Stimulated activated naive CD8-positive, alpha-beta T cell treated with anti-CD3 and anti-CD28 coated beads, Interleukin-15, Interleukin-2, amounts not matched to agents 100 ng/mL and 50 ng/mL, for 24 hours (primary cell): ENCODE measurements around the gene RNF213.

Experiments
- H3K27ac Mint-ChIP-seq: one replicate; pipeline ENCODE4 v1.8.0; 2021; ENCODE audit warnings: mild to moderate bottlenecking, mixed read lengths
- H3K27me3 Mint-ChIP-seq: one replicate; pipeline ENCODE4 v1.8.0; 2021; ENCODE audit warnings: mixed read lengths
- H3K36me3 Mint-ChIP-seq: one replicate; pipeline ENCODE4 v1.8.0; 2021; ENCODE audit warnings: low read depth, mixed read lengths
- H3K4me1 Mint-ChIP-seq: one replicate; pipeline ENCODE4 v1.8.0; 2021; ENCODE audit warnings: low read depth, mixed read lengths
- H3K4me3 Mint-ChIP-seq: one replicate; pipeline ENCODE4 v1.8.0; 2021; ENCODE audit warnings: mild to moderate bottlenecking, mixed read lengths
- H3K9me3 Mint-ChIP-seq: one replicate; pipeline ENCODE4 v1.8.0; 2021; ENCODE audit warnings: mixed read lengths

Gene RNF213

DNA sequence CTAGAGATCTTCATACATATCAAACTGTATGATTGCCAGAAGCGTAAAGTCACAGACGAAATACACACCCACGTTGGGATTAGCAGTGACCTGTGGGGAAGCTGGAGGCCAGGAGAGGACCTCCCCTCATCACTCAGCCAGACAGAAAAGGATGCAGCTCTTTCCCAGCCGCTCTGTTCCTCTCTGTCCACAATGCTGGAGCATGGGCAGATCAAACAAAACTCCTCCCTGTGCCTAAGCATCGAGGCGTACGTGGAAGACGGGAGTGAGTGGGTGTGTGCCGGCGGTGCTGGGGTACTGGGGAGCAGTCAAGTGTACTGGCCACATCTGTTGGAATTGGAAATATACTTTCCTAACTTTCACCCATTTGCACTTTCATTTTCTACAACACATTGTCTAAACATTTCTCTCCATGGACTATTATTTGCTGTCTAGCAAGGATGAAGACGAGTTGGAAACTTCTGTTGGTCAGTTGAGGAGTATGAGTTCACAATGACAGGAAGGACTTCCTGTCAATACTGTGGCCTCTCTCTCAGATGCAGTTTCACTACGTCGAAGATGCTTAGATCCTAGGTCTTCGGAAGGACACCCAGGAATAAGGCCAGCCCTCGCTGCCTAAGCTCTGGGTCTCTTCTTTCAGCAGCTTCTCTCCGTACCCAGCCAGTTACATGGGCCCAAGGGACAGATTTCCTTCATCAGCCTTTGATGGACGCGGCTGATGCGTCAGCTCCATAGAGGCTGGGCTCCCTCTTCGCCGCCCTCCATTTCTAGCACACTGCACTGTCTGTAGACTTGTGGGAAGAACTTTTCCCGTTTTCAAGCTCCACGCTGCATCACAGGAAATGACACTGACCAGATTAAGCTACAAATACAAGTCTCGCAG is 123.7 kb downstream of the RNF213 start:
- no peaks in the 10 kb centered on the region for H3K9me3 Mint-ChIP-seq
- no peak overlapping the region for H3K4me3 Mint-ChIP-seq
- H3K27me3 Mint-ChIP-seq = no peaks in the 10 kb centered on the region
- H3K36me3 Mint-ChIP-seq = peaks cover 90% of the 10 kb centered on the region
- peaks cover 2% of the 10 kb centered on the region for H3K4me1 Mint-ChIP-seq
- peak overlapping the region; percentile 60 for H3K27ac Mint-ChIP-seq

- H3K27me3 Mint-ChIP-seq = no peaks in the 10 kb centered on the region
- peak overlapping the region; percentile 60 for H3K27ac Mint-ChIP-seq
- H3K4me3 Mint-ChIP-seq = no peak overlapping the region
- H3K9me3 Mint-ChIP-seq = no peaks in the 10 kb centered on the region
- H3K4me1 Mint-ChIP-seq = peaks cover 2% of the 10 kb centered on the region
- peaks cover 90% of the 10 kb centered on the region for H3K36me3 Mint-ChIP-seq
Measured at GRCh38 chr17:80385046-80385445, 124.4 kb downstream of the RNF213 start.

DNA sequence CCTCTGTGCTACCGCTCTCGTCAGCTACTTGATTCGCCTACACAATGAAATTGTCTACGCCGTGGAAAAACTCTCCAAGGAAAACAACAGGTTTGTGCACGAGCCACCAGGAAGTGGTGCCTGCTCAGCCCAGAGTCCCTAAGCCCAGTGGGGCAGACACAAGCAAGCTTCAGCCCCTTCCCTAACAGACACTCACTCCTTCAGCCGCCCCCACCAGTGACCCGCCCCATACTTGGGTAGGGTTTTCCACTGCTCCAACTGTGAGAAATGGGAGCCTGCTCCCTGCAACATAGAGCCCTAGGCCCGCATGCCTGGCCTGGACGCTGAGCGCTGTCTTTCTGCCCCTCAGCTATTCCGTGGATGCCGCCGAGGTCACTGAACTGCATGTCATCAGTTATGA is 125.7 kb downstream of the RNF213 start:
- Mint-ChIP-seq H3K4me3 (no peak overlapping the region), H3K36me3 (peaks cover 86% of the 10 kb centered on the region), H3K27ac (no peak overlapping the region), H3K4me1 (peaks cover 2% of the 10 kb centered on the region), H3K27me3 (no peaks in the 10 kb centered on the region), H3K9me3 (no peaks in the 10 kb centered on the region)

GRCh38 chr17:80387071-80387470 is 126.4 kb downstream of the RNF213 start:
- peaks cover 86% of the 10 kb centered on the region for H3K36me3 Mint-ChIP-seq
- H3K27ac Mint-ChIP-seq = no peak overlapping the region
- H3K4me3 Mint-ChIP-seq = no peak overlapping the region
- no peaks in the 10 kb centered on the region for H3K9me3 Mint-ChIP-seq
- H3K27me3 Mint-ChIP-seq = no peaks in the 10 kb centered on the region
- H3K4me1 Mint-ChIP-seq = peaks cover 2% of the 10 kb centered on the region

DNA sequence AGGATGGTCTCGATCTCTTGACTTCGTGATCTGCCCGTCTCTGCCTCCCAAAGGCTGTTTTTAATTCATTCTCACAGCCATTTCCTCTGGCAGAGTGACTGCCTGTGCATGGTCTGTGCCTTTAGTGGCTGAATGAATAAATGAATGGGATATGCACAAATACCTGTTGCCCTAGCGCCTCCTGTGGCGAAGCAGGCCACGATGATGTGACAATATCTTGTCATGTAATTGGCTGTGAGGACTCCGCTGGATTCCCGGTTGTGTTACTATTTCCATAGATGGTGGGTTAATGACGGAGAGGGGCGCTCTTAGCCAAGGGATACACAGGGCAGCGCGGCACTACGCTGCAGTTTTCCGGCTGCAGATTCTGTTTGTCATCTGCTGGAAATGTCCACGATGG is 127.5 kb downstream of the RNF213 start:
- H3K27ac Mint-ChIP-seq = no peak overlapping the region

DNA sequence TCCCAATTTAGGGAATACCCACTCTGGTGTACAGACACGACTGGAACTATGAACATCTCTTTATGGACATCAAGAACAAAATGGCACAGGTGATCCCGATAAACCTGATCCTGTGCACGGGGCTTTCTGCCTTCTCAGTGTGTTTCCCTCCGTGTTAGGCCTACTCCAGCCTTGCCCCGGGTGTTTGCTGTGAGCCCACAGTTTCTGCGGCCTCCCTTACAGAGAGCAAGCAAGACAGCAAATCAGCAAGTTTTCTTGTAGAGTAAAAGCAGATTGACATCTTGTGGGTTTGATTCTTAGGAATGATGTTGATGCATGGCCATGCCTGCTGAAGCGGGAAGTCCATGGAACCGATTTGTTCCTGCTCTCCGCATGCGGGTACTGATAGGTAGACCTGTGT is 127.9 kb downstream of the RNF213 start:
- Mint-ChIP-seq H3K4me3 (no peak overlapping the region), H3K36me3 (peaks cover 80% of the 10 kb centered on the region), H3K4me1 (no peaks in the 10 kb centered on the region), H3K27ac (no peak overlapping the region), H3K27me3 (no peaks in the 10 kb centered on the region), H3K9me3 (no peaks in the 10 kb centered on the region)

More for the DNA sequence above, 127.5 kb downstream of the RNF213 start:
- H3K4me3 Mint-ChIP-seq = no peak overlapping the region
- no peaks in the 10 kb centered on the region for H3K27me3 Mint-ChIP-seq
- peaks cover 80% of the 10 kb centered on the region for H3K36me3 Mint-ChIP-seq
- H3K9me3 Mint-ChIP-seq = no peaks in the 10 kb centered on the region
- H3K4me1 Mint-ChIP-seq = peaks cover 2% of the 10 kb centered on the region

DNA sequence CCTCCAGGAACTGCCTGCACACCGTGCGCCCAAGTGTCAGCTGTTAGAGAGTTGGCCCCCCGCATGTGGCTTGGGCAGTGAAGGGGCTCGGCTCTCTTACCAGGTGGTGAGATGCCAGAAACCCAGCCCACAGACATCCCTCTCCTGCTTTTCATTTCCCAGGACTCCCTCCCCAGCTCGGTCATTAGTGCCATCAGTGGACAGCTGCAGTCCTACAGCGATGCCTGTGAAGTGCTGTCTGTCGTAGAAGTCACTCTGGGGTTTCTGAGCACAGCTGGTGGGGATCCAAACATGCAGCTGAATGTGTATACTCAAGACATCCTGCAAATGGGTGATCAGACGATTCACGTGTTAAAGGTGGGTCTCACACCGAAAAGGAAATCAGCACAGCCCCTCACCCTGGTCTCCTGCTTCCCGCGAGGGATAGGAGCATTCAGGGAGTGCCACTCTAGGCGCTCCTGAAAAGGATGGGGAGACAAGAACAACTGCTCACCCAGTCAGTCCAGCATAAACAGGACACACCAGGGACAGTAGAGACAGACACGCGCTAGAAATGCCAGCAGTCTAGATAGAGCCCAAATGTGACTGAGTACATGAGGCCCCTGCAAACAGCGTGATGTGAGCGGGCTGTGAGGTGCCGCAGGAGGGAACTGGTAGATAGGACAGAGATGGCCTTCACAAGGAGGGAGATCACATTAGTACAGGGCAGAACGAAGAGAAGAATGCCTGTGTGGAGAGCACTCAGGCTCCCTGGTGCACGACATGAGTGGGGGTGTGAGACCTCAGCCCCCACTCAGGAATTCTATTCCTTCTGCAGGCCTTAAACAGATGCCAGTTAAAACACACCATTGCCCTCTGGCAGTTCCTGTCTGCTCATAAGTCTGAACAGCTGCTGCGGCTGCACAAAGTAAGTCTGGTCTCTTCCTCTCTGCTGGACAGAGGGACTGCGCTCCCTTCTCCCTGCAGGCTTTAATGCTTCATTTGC is 128.7 kb downstream of the RNF213 start:
- Mint-ChIP-seq H3K27ac (no peak overlapping the region), H3K9me3 (no peaks in the 10 kb centered on the region), H3K36me3 (peaks cover 80% of the 10 kb centered on the region), H3K4me3 (no peak overlapping the region), H3K27me3 (no peaks in the 10 kb centered on the region), H3K4me1 (no peaks in the 10 kb centered on the region)

DNA sequence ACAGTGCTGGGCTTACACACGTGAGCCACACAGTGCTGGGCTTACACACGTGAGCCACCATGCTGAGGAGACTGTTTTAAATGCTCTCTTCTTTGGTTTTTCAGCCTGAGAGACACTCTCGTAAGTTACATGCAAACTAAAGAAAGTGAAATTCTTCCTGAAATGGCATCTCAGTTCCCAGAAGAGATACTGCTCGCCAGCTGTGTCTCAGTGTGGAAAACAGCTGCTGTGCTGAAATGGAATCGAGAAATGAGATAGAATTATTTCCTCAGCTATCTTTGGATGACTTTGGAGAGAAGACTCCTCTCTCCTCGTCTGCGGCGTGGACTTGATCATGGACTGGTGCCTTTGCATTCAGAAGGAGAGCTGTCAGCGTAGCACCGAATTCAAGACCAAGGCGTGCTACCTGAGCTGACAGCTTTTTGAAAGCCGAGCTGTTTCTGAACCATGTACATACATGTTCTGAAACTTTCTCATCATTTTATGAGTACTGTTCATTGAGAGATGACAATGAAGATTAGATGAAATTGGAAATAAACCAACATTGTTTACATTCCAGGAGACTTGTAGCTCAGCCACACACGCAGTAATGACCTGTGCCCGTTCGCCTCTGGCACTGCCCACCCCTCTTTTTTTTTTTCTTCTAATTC is 132.7 kb downstream of the RNF213 start:
- peaks cover 8% of the 10 kb centered on the region for H3K4me1 Mint-ChIP-seq
- no peaks in the 10 kb centered on the region for H3K27me3 Mint-ChIP-seq
- no peak overlapping the region for H3K4me3 Mint-ChIP-seq
- no peaks in the 10 kb centered on the region for H3K9me3 Mint-ChIP-seq
- peaks cover 55% of the 10 kb centered on the region for H3K36me3 Mint-ChIP-seq
- H3K27ac Mint-ChIP-seq = no peak overlapping the region

DNA sequence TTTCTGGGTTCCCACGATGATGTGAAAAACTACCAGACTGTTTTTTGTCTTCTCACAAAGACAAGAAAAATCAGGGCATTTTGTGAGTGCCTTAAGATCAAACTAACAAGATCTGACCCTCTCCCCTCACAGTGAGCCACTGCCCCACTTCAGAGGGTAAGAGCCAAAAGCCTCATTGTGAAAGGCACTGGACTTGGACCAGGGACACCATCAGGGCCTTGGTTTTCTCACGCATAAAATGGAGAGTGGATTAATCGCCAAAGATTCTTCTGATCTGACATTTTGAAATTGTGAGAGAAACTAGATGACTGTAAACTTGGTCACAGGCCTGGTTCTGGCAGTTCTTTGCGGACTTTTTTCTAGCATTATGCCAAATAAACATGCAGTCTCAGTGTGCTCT is 133.3 kb downstream of the RNF213 start:
- Mint-ChIP-seq H3K4me1 (peaks cover 8% of the 10 kb centered on the region), H3K36me3 (peaks cover 50% of the 10 kb centered on the region), H3K27me3 (no peaks in the 10 kb centered on the region), H3K27ac (no peak overlapping the region), H3K4me3 (no peak overlapping the region), H3K9me3 (no peaks in the 10 kb centered on the region)

DNA sequence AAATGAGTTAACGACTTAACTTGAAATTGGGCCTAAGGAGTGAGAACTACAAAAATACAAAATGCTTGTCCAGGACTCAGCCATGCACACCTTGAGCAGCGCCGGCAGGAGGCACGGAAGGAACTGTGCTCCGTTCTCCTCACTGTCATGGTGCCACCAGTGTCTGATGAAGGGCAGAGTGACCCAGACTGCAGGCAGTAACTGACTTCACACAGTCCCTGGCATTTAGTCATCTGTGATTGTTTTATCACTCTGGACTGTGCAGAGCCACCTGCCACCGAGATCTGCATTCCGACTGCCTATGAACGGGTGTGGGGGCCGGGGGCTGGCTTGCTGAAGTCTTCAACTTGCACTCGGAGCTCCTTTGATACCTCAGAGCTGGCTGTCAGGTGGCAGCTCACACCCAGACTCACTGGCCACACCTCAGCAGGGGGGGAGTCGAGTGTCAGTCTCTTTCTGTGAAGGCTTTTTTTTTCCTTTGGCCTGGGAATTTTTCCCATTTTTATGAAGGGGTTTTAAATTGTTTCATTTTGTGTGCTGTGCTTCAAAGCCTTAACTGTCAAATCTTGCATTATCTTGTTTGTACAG is 134.1 kb downstream of the RNF213 start:
- Mint-ChIP-seq H3K4me3 (no peak overlapping the region), H3K4me1 (peaks cover 8% of the 10 kb centered on the region), H3K27ac (no peak overlapping the region), H3K36me3 (peaks cover 43% of the 10 kb centered on the region), H3K27me3 (no peaks in the 10 kb centered on the region), H3K9me3 (no peaks in the 10 kb centered on the region)

DNA sequence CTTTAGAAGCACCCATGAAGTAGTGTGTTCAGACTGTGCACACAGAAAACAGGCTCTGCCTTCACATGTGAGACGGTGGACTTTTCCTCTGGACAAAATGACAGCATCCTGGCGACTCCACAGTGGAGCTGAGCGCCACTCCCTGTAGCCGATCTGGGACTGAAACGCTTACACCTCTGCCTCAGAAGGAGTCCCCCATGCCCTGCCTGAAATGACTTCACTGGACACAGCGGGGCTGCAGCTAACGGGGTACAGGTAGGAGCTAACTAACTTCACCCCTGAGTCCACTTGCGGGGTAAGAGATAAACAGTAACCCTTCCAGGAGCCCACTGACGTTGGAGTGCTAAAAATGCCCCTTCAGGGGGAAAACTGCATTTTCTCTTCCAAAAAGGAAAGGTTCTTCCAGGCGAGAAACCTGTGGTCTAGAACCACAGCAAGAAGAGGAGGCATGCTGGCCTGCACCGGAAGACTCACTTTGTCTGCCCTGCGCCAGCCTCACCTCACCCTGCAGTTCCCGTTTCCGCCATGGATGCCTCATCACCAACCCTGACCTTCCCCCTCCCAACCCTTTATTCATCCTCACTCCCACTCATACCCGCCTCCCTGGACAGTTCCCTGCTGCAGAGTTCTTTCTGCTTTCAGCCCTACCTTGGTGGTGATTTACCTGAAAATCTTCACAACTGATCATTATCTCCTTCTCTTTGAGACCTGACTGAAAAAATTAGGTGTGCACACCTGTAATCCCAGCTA is 134.9 kb downstream of the RNF213 start:
- no peak overlapping the region for H3K4me3 Mint-ChIP-seq
- H3K36me3 Mint-ChIP-seq = peaks cover 34% of the 10 kb centered on the region
- no peaks in the 10 kb centered on the region for H3K9me3 Mint-ChIP-seq
- H3K27ac Mint-ChIP-seq = no peak overlapping the region
- no peaks in the 10 kb centered on the region for H3K27me3 Mint-ChIP-seq
- H3K4me1 Mint-ChIP-seq = peaks cover 8% of the 10 kb centered on the region

DNA sequence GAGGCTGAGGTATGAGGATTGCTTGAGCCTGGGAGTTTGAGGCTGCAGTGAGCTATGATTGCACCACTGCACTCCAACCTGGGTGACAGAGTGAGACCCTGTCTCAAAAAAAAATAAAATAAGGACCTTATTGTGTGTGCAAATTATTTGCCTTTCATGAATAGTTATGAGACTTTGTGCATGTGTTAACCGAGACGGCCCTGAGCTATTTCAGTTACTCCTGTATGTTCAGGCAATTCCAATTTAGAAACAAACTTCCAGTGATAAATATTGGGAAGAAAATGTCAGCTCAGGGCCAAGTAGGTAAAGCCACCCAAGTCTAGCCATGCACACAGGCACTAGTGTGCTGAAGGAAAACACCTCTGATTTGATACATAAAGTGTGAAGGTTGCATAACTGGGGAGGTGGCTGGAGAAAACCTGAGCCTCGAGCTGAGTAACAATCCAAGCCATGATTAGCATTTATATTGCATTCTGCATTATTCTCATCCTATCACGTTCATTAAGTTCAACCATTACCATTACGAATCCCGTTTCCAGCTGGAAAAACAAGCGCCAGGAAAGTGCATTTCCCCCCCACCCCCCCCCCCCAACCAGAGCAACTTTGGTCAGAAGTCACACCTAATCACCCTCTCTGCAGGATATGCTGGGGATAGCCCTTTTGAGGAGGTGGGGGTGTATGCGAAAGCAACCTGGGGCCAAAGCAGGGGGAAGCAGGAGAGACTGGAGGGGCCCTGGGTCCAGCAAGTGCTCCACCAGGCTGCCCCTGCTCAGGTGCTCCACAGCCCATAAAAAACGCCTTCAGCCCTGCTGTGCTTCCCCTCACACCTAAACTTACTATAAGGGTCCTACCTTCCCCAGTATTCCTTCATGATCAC is 135.7 kb downstream of the RNF213 start:
- Mint-ChIP-seq H3K36me3 (peaks cover 30% of the 10 kb centered on the region), H3K9me3 (no peaks in the 10 kb centered on the region), H3K4me1 (peaks cover 8% of the 10 kb centered on the region), H3K4me3 (no peak overlapping the region), H3K27me3 (no peaks in the 10 kb centered on the region), H3K27ac (peak overlapping the region; percentile 49)

DNA sequence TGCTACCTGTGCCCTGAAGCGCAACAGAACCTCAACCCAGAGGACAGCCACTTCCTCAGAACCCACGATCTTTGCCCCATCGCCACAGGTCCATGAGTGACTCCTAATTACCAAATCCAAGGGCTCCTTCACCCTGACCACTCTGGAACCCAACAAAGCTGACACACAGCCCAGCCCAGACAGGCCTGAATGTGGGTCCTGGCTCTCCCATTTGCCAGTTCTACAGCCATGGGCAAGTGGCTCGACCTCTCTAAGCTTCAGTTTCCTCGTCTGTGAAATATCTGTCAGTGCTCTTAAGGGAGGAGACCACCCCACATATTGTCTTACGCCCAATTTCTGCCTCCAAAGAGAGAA is 136.4 kb downstream of the RNF213 start:
- Mint-ChIP-seq H3K9me3 (no peaks in the 10 kb centered on the region), H3K36me3 (peaks cover 25% of the 10 kb centered on the region), H3K4me1 (peaks cover 8% of the 10 kb centered on the region), H3K27me3 (no peaks in the 10 kb centered on the region), H3K27ac (peak overlapping the region; percentile 49), H3K4me3 (no peak overlapping the region)
